IMR-90 (cell line): ENCODE results near the gene GNPTG. TPM values are rescaled to one million over a fixed set of nuclear protein-coding genes. Genes with fewer than 3 reads are reported as not detected.

ENCODE experiments used
- ATAC-seq: fragments of 200-7000 bp; cut with Tn5 transposase; 2 replicates; pipeline ENCODE4 v1.9.1; 2020; ENCODE audit warnings: low read depth, mild to moderate bottlenecking, moderate library complexity
- BruUV-seq: library from RNA; stranded (reverse); fragments of 400-500 nt; replicated peaks from 2 replicates; lab custom pipeline; 2021; lab: Mats Ljungman, UMichigan
- CTCF ChIA-PET: fragments of 300-600 bp; formaldehyde crosslinking; extraction: SDS; loops from one replicate; lab custom pipeline; 2021; ENCODE audit warnings: antibody characterized with exemption; lab: Yijun Ruan, JAX
- POLR2A ChIA-PET: fragments of 300-600 bp; sonication (Branson Sonifier 250); formaldehyde crosslinking; loops from one replicate; lab custom pipeline; 2022; ENCODE audit warnings: antibody characterized with exemption; ENCODE audit not compliant: unreplicated experiment; lab: Charles Lee
- DNase-seq: peaks from one replicate; pipeline ENCODE4 v3.0.0; 2013
- H2AFZ ChIP-seq: replicated peaks from 2 replicates; pipeline ENCODE3; 2013; ENCODE audit warnings: low read length, mild to moderate bottlenecking; ENCODE audit not compliant: poor library complexity
- H2AK5ac ChIP-seq: 2 replicates; pipeline ENCODE4 v1.6.1; 2013; ENCODE audit warnings: low read depth, low read length, inconsistent platforms
- H2AK9ac ChIP-seq: replicated peaks from 2 replicates; pipeline ENCODE3; 2013; ENCODE audit warnings: mild to moderate bottlenecking, low read depth, low read length, moderate library complexity; ENCODE audit not compliant: poor library complexity
- H2BK120ac ChIP-seq: 2 replicates; pipeline ENCODE4 v1.6.1; 2013; ENCODE audit warnings: low read depth, low read length, inconsistent platforms
- H2BK15ac ChIP-seq: 3 replicates; pipeline ENCODE4 v1.6.1; 2013; ENCODE audit warnings: low read depth, low read length, inconsistent platforms
- H2BK20ac ChIP-seq: 2 replicates; pipeline ENCODE4 v1.6.1; 2013; ENCODE audit warnings: low read depth, mild to moderate bottlenecking, inconsistent platforms, low read length, moderate library complexity
- H2BK5ac ChIP-seq: 2 replicates; pipeline ENCODE4 v1.6.1; 2013; ENCODE audit warnings: mild to moderate bottlenecking, low read depth, low read length, inconsistent platforms; ENCODE audit not compliant: poor library complexity, severe bottlenecking
- H3K14ac ChIP-seq: replicated peaks from 2 replicates; pipeline ENCODE4 v1.6.1; 2013; ENCODE audit warnings: low read depth, low read length, inconsistent platforms
- H3K18ac ChIP-seq: 2 replicates; pipeline ENCODE4 v1.6.1; 2013; ENCODE audit warnings: low read depth, low read length, control low read depth
- H3K23ac ChIP-seq: 2 replicates; pipeline ENCODE4 v1.6.1; 2013; ENCODE audit warnings: low read depth, low read length, inconsistent platforms
- H3K27ac ChIP-seq: 2 replicates; pipeline ENCODE4 v1.5.1; 2013; ENCODE audit warnings: mild to moderate bottlenecking, control low read depth, low read length; ENCODE audit not compliant: insufficient read depth
- H3K27me3 ChIP-seq: 2 replicates; pipeline ENCODE4 v1.6.1; 2013; ENCODE audit warnings: low read length; ENCODE audit not compliant: control insufficient read depth, insufficient read depth
- H3K36me3 ChIP-seq: 2 replicates; pipeline ENCODE4 v1.6.1; 2013; ENCODE audit warnings: low read length, mixed read lengths; ENCODE audit not compliant: control insufficient read depth, insufficient read depth
- H3K4ac ChIP-seq: 2 replicates; pipeline ENCODE4 v1.6.1; 2013; ENCODE audit warnings: low read depth, low read length, inconsistent platforms
- H3K4me1 ChIP-seq: 2 replicates; pipeline ENCODE4 v1.6.1; 2013; ENCODE audit warnings: low read length, mixed read lengths; ENCODE audit not compliant: control insufficient read depth, insufficient read depth
- H3K4me2 ChIP-seq: 2 replicates; pipeline ENCODE4 v1.6.1; 2013; ENCODE audit warnings: low read depth, mild to moderate bottlenecking, control low read depth, low read length, moderate library complexity
- H3K4me3 ChIP-seq: 2 replicates; pipeline ENCODE4 v1.5.1; 2013; ENCODE audit warnings: low read depth, mild to moderate bottlenecking, control low read depth, low read length, moderate library complexity; ENCODE audit not compliant: insufficient read depth
- H3K56ac ChIP-seq: 2 replicates; pipeline ENCODE4 v1.6.1; 2013; ENCODE audit warnings: low read length, inconsistent platforms; ENCODE audit not compliant: insufficient read depth; ENCODE audit errors: extremely low read depth
- H3K79me1 ChIP-seq, 2 experiments: 2 replicates each; pipeline ENCODE4 v1.6.1; 2013; ENCODE audit warnings: low read length in 2 of 2, inconsistent platforms in 1 of 2, low read depth in 1 of 2
- H3K9ac ChIP-seq: 2 replicates; pipeline ENCODE4 v1.6.1; 2013; ENCODE audit warnings: low read depth, low read length, control low read depth
- H3K9me1 ChIP-seq: 2 replicates; pipeline ENCODE4 v1.6.1; 2013; ENCODE audit warnings: low read length, inconsistent platforms; ENCODE audit not compliant: insufficient read depth
- H3K9me3 ChIP-seq: 2 replicates; pipeline ENCODE4 v1.6.1; 2013; ENCODE audit warnings: low read length; ENCODE audit not compliant: control insufficient read depth, insufficient read depth
- H4K20me1 ChIP-seq: 2 replicates; pipeline ENCODE4 v1.6.1; 2013; ENCODE audit warnings: low read length, inconsistent platforms; ENCODE audit not compliant: insufficient read depth
- H4K5ac ChIP-seq: 2 replicates; pipeline ENCODE4 v1.6.1; 2013; ENCODE audit warnings: mild to moderate bottlenecking, low read depth, low read length, control low read depth
- H4K8ac ChIP-seq, 2 experiments: 2 replicates each; pipeline ENCODE4 v1.6.1; 2013; ENCODE audit warnings: low read depth in 2 of 2, low read length in 2 of 2, control low read depth in 1 of 2, inconsistent platforms in 1 of 2
- H4K91ac ChIP-seq: 2 replicates; pipeline ENCODE4 v1.6.1; 2013; ENCODE audit warnings: low read depth, low read length, inconsistent platforms; ENCODE audit not compliant: insufficient read depth
- BHLHE40 ChIP-seq: fragments of 150-350 bp; IDR thresholded peaks from 2 replicates; pipeline ENCODE4 v1.6.1; 2016; ENCODE audit warnings: mild to moderate bottlenecking, low read depth, low read length
- CEBPB ChIP-seq: IDR thresholded peaks from 2 replicates; pipeline ENCODE4 v1.6.1; 2012; ENCODE audit warnings: low read depth, low read length, improper control_type of control experiment
- CHD1 ChIP-seq: IDR thresholded peaks from 2 replicates; pipeline ENCODE4 v1.6.1; 2012; ENCODE audit warnings: low read depth, low read length, improper control_type of control experiment
- ELK1 ChIP-seq: fragments of 150-350 bp; IDR thresholded peaks from 2 replicates; pipeline ENCODE4 v1.6.1; 2016; ENCODE audit warnings: low read depth, mild to moderate bottlenecking, low read length, moderate library complexity, borderline replicate concordance
- MAFK ChIP-seq: IDR thresholded peaks from 2 replicates; pipeline ENCODE4 v1.6.1; 2012; ENCODE audit warnings: low read depth, low read length, improper control_type of control experiment
- MAZ ChIP-seq: IDR thresholded peaks from 2 replicates; pipeline ENCODE4 v1.6.1; 2012; ENCODE audit warnings: low read depth, mild to moderate bottlenecking, low read length, improper control_type of control experiment, moderate library complexity, borderline replicate concordance
- MXI1 ChIP-seq: IDR thresholded peaks from 2 replicates; pipeline ENCODE4 v1.6.1; 2012; ENCODE audit warnings: low read depth, mild to moderate bottlenecking, low read length, moderate library complexity, borderline replicate concordance
- NFE2L2 ChIP-seq: fragments of 150-350 bp; IDR thresholded peaks from 2 replicates; pipeline ENCODE4 v1.6.1; 2016; ENCODE audit warnings: low read depth, mild to moderate bottlenecking, low read length
- POLR2A ChIP-seq: IDR thresholded peaks from 2 replicates; pipeline ENCODE4 v1.6.1; 2012; ENCODE audit warnings: mild to moderate bottlenecking, low read depth, low read length
- RAD21 ChIP-seq: IDR thresholded peaks from 2 replicates; pipeline ENCODE4 v1.6.1; 2012; ENCODE audit warnings: low read length, improper control_type of control experiment
- RCOR1 ChIP-seq: IDR thresholded peaks from 2 replicates; pipeline ENCODE4 v1.6.1; 2012; ENCODE audit warnings: mild to moderate bottlenecking, low read length, improper control_type of control experiment; ENCODE audit not compliant: insufficient replicate concordance
- RFX5 ChIP-seq: IDR thresholded peaks from 2 replicates; pipeline ENCODE4 v1.8.0; 2012; ENCODE audit warnings: low read depth, mild to moderate bottlenecking, low read length, moderate library complexity
- SMC3 ChIP-seq: fragments of 150-350 bp; IDR thresholded peaks from 2 replicates; pipeline ENCODE4 v1.6.1; 2016; ENCODE audit warnings: low read depth, mild to moderate bottlenecking, antibody characterized with exemption, low read length, moderate library complexity
- WGBS, 2 experiments: methylation state at CpG; one replicate each; pipeline versions ENCODE4 v1.1.5 to v1.1.7; 2013; ENCODE audit warnings: missing lambda C conversion rate in 2 of 2; ENCODE audit not compliant: insufficient read length in 1 of 2; ENCODE audit errors: extremely low coverage in 2 of 2; 5-methylcytosine and 5-hydroxymethylcytosine counted together
- dilution Hi-C: fragments of 300-500 bp; cut with HindIII; formaldehyde crosslinking; loops from one replicate; pipeline ENCODE4 v1.14.3; 2018; ENCODE audit warnings: low sequenced_read_pairs; ENCODE audit not compliant: unreplicated experiment
- in situ Hi-C: fragments of 300-500 bp; cut with MboI; formaldehyde crosslinking; loops from 3 replicates; pipeline ENCODE4 v1.14.3; 2019; ENCODE audit warnings: low sequenced_read_pairs, inconsistent platforms, mixed read lengths
- intact Hi-C: fragments of 100-400 bp; cut with micrococcal nuclease; formaldehyde crosslinking; loops from 2 replicates; pipeline ENCODE4 v1.10.0; 2022
- polyA plus RNA-seq, 3 experiments: library from polyadenylated mRNA; depleted of rRNA; stranded (reverse); fragments of >200 nt; gene quantifications; 2 replicates each; pipeline ENCODE4 v1.2.3, GENCODE V29; 2012; ENCODE audit warnings: low replicate concordance in 1 of 3
- total RNA-seq: library from RNA; depleted of rRNA; stranded (reverse); fragments of >200 nt; gene quantifications from 2 replicates; pipeline ENCODE4 v1.2.3, GENCODE V29; 2012
- TF ChIP-seq, protein P1 (sequence below): conservative IDR thresholded peaks from 2 replicates; pipeline ENCODE4 v1.5.1; 2012; ENCODE audit warnings: mild to moderate bottlenecking, low read depth, low read length, improper control_type of control experiment
- TF ChIP-seq, protein P2 (sequence below): fragments of 150-350 bp; IDR thresholded peaks from 2 replicates; pipeline ENCODE4 v1.6.1; 2017; ENCODE audit warnings: mild to moderate bottlenecking, antibody characterized with exemption, low read length, low read depth

GNPTG gene
- total and polyA plus RNA-seq, 2 of the 4 experiments (the other 2 are of a cell fraction), result 14.9 to 70.8 TPM

DNA sequence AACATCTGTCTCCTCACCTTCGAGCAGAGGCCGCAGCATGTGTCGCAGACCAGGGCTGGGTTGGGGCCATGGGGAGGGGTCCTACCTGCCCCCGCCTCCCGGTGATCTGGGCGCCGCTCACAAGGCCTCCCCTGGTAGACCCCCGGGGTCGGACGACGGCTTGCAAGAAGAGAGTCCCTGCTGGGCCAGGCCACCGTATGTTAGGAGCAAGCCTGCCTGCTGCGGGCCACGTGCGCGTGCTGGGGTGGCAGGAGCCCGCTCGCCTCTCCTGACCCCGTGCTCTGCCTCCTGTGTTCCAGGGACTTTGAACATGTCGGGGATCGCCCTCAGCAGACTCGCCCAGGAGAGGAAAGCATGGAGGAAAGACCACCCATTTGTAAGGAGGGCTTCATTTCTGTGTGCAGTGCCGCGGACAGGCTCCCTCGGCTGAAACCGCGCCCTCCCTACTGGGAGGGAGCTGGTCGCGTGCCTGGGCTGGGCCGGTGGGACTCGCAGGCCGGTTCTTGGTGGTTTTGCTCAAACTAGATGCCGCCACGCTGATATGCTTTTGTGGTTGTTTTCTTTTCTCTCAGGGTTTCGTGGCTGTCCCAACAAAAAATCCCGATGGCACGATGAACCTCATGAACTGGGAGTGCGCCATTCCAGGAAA, 37.9 kb upstream of the GNPTG start:
- no peak overlapping the region for H2BK15ac ChIP-seq
- H3K23ac ChIP-seq, result no peak overlapping the region
- H2BK5ac ChIP-seq, result no peak overlapping the region
- H3K56ac ChIP-seq, result no peak overlapping the region
- H3K4me3 ChIP-seq, result no peak overlapping the region
- no peak overlapping the region for H3K9ac ChIP-seq
- peaks cover 15% of the 10 kb centered on the region for H3K4me1 ChIP-seq
- H2AK5ac ChIP-seq, result no peak overlapping the region
- POLR2A ChIA-PET, result no interaction called here
- no peak overlapping the region for H4K5ac ChIP-seq
- no peak overlapping the region for H4K8ac ChIP-seq
- H4K91ac ChIP-seq, result no peak overlapping the region
- no peak for DNase-seq
- in situ Hi-C loops, result no loop called here
- 96% methylated on average over 14 of the region's 38 CpGs; no CpG with 5 or more reads in 1 of the 2 experiments for WGBS, 2 experiments
- TF ChIP-seq CEBPB (no peak), RAD21 (no peak), NFE2L2 (no peak), MAFK (no peak), MAZ (no peak), SMC3 (no peak), POLR2A (no peak), BHLHE40 (no peak), RFX5 (no peak), MXI1 (no peak), CHD1 (no peak), RCOR1 (no peak), ELK1 (no peak)
- TF ChIP-seq, protein P1, sequence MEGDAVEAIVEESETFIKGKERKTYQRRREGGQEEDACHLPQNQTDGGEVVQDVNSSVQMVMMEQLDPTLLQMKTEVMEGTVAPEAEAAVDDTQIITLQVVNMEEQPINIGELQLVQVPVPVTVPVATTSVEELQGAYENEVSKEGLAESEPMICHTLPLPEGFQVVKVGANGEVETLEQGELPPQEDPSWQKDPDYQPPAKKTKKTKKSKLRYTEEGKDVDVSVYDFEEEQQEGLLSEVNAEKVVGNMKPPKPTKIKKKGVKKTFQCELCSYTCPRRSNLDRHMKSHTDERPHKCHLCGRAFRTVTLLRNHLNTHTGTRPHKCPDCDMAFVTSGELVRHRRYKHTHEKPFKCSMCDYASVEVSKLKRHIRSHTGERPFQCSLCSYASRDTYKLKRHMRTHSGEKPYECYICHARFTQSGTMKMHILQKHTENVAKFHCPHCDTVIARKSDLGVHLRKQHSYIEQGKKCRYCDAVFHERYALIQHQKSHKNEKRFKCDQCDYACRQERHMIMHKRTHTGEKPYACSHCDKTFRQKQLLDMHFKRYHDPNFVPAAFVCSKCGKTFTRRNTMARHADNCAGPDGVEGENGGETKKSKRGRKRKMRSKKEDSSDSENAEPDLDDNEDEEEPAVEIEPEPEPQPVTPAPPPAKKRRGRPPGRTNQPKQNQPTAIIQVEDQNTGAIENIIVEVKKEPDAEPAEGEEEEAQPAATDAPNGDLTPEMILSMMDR, result no peak
- TF ChIP-seq, protein P2, sequence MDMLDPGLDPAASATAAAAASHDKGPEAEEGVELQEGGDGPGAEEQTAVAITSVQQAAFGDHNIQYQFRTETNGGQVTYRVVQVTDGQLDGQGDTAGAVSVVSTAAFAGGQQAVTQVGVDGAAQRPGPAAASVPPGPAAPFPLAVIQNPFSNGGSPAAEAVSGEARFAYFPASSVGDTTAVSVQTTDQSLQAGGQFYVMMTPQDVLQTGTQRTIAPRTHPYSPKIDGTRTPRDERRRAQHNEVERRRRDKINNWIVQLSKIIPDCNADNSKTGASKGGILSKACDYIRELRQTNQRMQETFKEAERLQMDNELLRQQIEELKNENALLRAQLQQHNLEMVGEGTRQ, result no peak
- H3K14ac ChIP-seq, result no peak overlapping the region
- no peaks in the 10 kb centered on the region for H3K27me3 ChIP-seq
- peaks cover 58% of the 10 kb centered on the region for H3K36me3 ChIP-seq
- peaks cover 89% of the 10 kb centered on the region for H4K20me1 ChIP-seq
- CTCF ChIA-PET, result no interaction called here
- no peak overlapping the region for H2AFZ ChIP-seq
- peaks cover 6% of the 10 kb centered on the region for H3K9me1 ChIP-seq
- no peak overlapping the region for H2BK20ac ChIP-seq
- no peak for ATAC-seq
- H2AK9ac ChIP-seq, result no peak overlapping the region
- H3K4me2 ChIP-seq, result no peak overlapping the region
- peaks cover under 1 to 41% of the 10 kb centered on the region in 2 experiments for H3K79me1 ChIP-seq
- no peak overlapping the region for H3K4ac ChIP-seq
- no peak overlapping the region for H2BK120ac ChIP-seq
- intact Hi-C loops, result no loop called here
- no peak overlapping the region for H3K27ac ChIP-seq
- BruUV-seq, result no TSS peak
- H3K9me3 ChIP-seq, result no peaks in the 10 kb centered on the region
- dilution Hi-C loops, result no loop called here
- H3K18ac ChIP-seq, result no peak overlapping the region
